Thoracic aorta (tissue), 2 donors: ENCODE measurements around the gene EPHA1. TPM values are rescaled to one million over a fixed set of nuclear protein-coding genes. Genes with fewer than 3 reads are reported as not detected.

Experiments used
- ATAC-seq: fragments of 150-250 bp; one replicate; pipeline ENCODE4 v1.8.0; 2017; ENCODE audit warnings: low read depth; ENCODE audit not compliant: insufficient number of reproducible peaks, low FRiP score
- DNase-seq: peaks from one replicate; pipeline ENCODE4 v3.0.0-alpha.2; 2020; ENCODE audit warnings: low spot score
- H3K27ac ChIP-seq, 2 donors: fragments of 200-600 bp; sonication (generic); 1 replicate in 1 of 2; 2 replicates in 1 of 2; pipeline ENCODE4 v1.5.1; 2016; ENCODE audit warnings: mild to moderate bottlenecking in 2 of 2, moderate library complexity in 2 of 2
- H3K27me3 ChIP-seq: fragments of 200-600 bp; sonication (generic); replicated peaks from 2 replicates; pipeline ENCODE4 v1.6.0; 2016; ENCODE audit warnings: mild to moderate bottlenecking; ENCODE audit not compliant: insufficient read depth
- H3K36me3 ChIP-seq: fragments of 200-600 bp; sonication (generic); one replicate; pipeline ENCODE4 v1.5.1; 2016
- H3K4me1 ChIP-seq, 2 donors: fragments of 200-600 bp; sonication (generic); 1 replicate in 1 of 2; 2 replicates in 1 of 2; pipeline versions ENCODE4 v1.5.1 to v1.6.0; 2016; ENCODE audit warnings: low read depth in 2 of 2, mild to moderate bottlenecking in 1 of 2; ENCODE audit not compliant: control insufficient read depth in 1 of 2
- H3K4me3 ChIP-seq: fragments of 200-600 bp; sonication (generic); 2 replicates; pipeline ENCODE4 v1.5.1; 2016; ENCODE audit warnings: mild to moderate bottlenecking
- H3K9me3 ChIP-seq: fragments of 200-600 bp; sonication (generic); 2 replicates; pipeline ENCODE4 v1.5.1; 2016
- CTCF ChIP-seq: fragments of 200-600 bp; sonication (generic); IDR thresholded peaks from one replicate; pipeline ENCODE4 v1.5.1; 2019; ENCODE audit warnings: antibody characterized with exemption
- total RNA-seq, 2 donors: library from RNA; depleted of rRNA; stranded (reverse); fragments of >200 nt; gene quantifications; one replicate each; pipeline versions ENCODE4 v1.1.0 to v1.2.3, GENCODE V29; 2016

Gene EPHA1
- total RNA-seq, 2 donors from 2014 or later = 0.41 to 0.49 TPM

- no peak for TF ChIP-seq CTCF
- Histone ChIP-seq H3K9me3 (no peaks in the 10 kb centered on the region), H3K27me3 (no peaks in the 10 kb centered on the region), H3K4me1 (peaks cover 0 to 2% of the 10 kb centered on the region in 2 donors), H3K36me3 (no peaks in the 10 kb centered on the region), H3K4me3 (no peak overlapping the region), H3K27ac (no peak overlapping the region)
- no peak for ATAC-seq
- no peak for DNase-seq
These were observed 7.4 kb downstream of the EPHA1 start for GRCh38 chr7:143401265-143401664.

GRCh38 chr7:143399642-143400041, 9.0 kb downstream of the EPHA1 start:
- H3K4me1 ChIP-seq = peaks cover 11 to 18% of the 10 kb centered on the region in 2 donors
- no peak overlapping the region for H3K4me3 ChIP-seq
- no peak for ATAC-seq
- no peak overlapping the region for H3K27ac ChIP-seq
- no peaks in the 10 kb centered on the region for H3K27me3 ChIP-seq
- DNase-seq = no peak
- TF ChIP-seq CTCF = no peak
- H3K9me3 ChIP-seq = no peaks in the 10 kb centered on the region
- no peaks in the 10 kb centered on the region for H3K36me3 ChIP-seq

GRCh38 chr7:143399151-143399550, 9.5 kb downstream of the EPHA1 start:
- ATAC-seq (no peak), DNase-seq (no peak)
- Histone ChIP-seq H3K27ac (no peak overlapping the region), H3K4me1 (peaks cover 11 to 20% of the 10 kb centered on the region in 2 donors), H3K27me3 (no peaks in the 10 kb centered on the region), H3K9me3 (no peaks in the 10 kb centered on the region), H3K4me3 (no peak overlapping the region), H3K36me3 (no peaks in the 10 kb centered on the region)
- no peak for TF ChIP-seq CTCF

- Histone ChIP-seq H3K4me3 (no peak overlapping the region), H3K4me1 (peaks cover 13 to 25% of the 10 kb centered on the region in 2 donors), H3K36me3 (no peaks in the 10 kb centered on the region), H3K27ac (no peak overlapping the region), H3K27me3 (no peaks in the 10 kb centered on the region), H3K9me3 (no peaks in the 10 kb centered on the region)
- ATAC-seq (no peak), DNase-seq (no peak)
- no peak for TF ChIP-seq CTCF
These were observed 10.0 kb downstream of the EPHA1 start for GRCh38 chr7:143398616-143399015.

- H3K4me3 ChIP-seq = no peak overlapping the region
- ATAC-seq (no peak), DNase-seq (no peak)
- no peaks in the 10 kb centered on the region for H3K9me3 ChIP-seq
- peaks cover 20 to 32% of the 10 kb centered on the region in 2 donors for H3K4me1 ChIP-seq
- no peak overlapping the region for H3K27ac ChIP-seq
- no peak for TF ChIP-seq CTCF
- H3K36me3 ChIP-seq = no peaks in the 10 kb centered on the region
- no peaks in the 10 kb centered on the region for H3K27me3 ChIP-seq
These were observed 10.7 kb downstream of the EPHA1 start for GRCh38 chr7:143397710-143398530.
